ENCODE results near the gene BSN. TPM values are rescaled to one million over a fixed set of nuclear protein-coding genes. Genes with fewer than 3 reads are reported as not detected.

Gene BSN
- total RNA-seq, 1 donor from 2014 or later = 0.07 TPM

DNA sequence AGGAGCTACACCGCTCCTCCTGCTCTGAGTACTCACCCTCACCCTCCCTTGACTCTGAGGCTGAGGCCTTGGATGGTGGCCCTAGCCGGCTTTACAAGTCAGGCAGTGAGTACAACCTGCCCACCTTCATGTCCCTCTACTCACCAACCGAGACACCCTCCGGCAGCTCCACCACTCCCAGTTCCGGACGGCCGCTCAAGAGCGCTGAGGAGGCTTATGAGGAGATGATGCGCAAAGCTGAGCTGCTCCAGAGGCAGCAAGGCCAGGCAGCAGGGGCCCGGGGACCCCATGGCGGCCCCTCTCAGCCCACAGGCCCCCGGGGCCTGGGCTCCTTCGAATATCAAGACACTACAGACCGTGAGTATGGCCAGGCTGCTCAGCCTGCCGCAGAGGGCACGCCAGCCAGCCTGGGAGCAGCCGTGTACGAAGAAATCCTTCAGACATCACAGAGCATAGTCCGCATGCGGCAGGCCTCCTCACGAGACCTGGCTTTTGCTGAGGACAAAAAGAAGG lies 98.7 kb downstream of the BSN start:
- intact Hi-C loops (cut with micrococcal nuclease) = no loop called here

GRCh38 chr3:49653621-49654020 lies 99.3 kb downstream of the BSN start:
- intact Hi-C loops (cut with micrococcal nuclease) = no loop called here

DNA sequence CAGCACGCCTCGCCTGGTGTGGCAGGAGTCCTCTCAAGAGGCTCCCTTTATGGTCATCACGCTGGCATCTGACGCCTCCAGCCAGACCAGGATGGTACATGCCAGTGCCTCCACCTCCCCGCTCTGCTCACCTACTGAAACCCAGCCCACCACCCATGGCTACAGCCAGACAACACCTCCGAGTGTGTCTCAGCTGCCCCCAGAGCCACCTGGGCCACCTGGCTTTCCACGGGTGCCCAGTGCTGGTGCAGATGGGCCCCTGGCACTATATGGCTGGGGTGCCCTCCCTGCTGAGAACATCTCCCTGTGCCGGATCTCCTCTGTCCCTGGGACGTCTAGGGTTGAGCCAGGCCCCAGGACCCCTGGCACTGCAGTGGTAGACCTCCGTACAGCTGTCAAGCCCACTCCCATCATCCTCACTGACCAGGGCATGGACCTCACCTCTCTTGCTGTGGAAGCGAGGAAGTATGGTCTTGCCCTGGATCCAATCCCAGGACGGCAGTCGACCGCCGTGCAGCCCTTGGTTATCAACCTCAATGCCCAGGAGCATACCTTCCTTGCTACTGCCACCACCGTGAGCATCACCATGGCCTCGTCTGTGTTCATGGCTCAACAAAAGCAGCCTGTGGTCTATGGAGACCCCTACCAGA lies 100.0 kb downstream of the BSN start:
- intact Hi-C loops (cut with micrococcal nuclease) = no loop called here

GRCh38 chr3:49654955-49655556 lies 100.8 kb downstream of the BSN start:
- intact Hi-C loops (cut with micrococcal nuclease) = no loop called here

GRCh38 chr3:49655731-49656285 lies 101.5 kb downstream of the BSN start:
- intact Hi-C loops (cut with micrococcal nuclease) = no loop called here

DNA sequence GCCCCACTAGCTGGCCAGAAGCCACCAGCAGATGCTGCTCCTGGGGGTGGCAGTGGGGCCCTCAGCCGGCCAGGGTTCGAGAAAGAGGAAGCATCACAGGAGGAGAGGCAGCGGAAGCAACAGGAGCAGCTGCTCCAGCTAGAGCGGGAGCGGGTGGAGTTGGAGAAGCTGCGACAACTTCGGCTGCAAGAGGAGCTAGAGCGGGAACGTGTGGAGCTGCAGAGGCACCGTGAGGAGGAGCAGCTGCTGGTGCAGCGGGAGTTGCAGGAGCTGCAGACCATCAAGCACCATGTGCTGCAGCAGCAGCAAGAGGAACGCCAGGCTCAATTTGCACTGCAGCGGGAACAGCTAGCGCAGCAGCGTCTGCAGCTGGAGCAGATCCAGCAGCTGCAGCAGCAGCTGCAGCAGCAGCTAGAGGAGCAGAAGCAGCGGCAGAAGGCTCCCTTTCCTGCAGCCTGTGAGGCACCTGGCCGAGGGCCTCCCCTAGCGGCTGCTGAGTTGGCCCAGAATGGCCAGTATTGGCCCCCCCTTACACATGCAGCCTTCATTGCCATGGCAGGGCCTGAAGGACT lies 102.3 kb downstream of the BSN start:
- intact Hi-C loops (cut with micrococcal nuclease) = no loop called here

DNA sequence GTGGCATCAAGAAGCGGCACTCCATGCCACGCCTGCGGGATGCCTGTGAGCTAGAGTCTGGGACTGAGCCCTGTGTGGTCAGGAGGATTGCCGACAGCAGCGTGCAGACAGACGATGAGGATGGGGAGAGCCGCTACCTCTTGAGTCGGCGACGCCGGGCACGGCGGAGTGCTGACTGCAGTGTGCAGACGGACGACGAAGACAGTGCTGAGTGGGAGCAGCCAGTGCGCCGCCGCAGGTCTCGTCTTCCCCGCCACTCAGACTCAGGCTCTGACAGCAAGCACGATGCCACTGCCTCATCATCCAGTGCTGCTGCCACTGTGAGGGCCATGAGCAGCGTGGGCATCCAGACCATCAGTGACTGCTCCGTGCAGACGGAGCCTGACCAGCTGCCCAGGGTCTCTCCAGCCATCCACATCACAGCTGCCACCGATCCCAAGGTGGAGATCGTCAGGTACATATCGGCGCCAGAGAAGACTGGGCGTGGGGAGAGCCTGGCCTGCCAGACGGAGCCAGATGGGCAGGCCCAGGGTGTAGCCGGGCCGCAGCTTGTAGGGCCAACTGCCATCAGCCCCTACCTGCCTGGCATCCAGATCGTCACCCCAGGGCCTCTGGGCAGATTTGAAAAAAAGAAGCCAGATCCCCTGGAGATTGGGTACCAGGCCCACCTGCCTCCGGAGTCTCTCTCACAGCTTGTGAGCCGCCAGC lies 103.1 kb downstream of the BSN start:
- intact Hi-C loops (cut with micrococcal nuclease) = no loop called here

- intact Hi-C loops (cut with micrococcal nuclease) = no loop called here
These were observed 104.4 kb downstream of the BSN start for GRCh38 chr3:49658711-49659110.

GRCh38 chr3:49659756-49660155 lies 105.5 kb downstream of the BSN start:
- intact Hi-C loops (cut with micrococcal nuclease) = no loop called here

DNA sequence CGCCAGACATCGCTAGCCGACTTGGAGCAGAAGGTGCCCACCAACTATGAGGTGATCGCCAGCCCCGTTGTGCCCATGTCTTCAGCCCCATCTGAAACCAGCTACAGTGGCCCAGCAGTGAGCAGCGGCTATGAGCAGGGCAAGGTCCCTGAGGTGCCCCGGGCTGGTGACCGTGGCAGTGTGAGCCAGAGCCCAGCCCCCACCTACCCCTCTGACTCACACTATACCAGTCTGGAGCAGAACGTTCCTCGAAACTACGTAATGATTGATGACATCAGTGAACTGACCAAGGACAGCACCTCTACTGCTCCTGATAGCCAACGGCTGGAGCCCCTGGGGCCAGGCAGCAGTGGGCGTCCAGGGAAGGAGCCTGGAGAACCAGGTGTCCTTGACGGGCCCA lies 107.0 kb downstream of the BSN start:
- intact Hi-C loops (cut with micrococcal nuclease) = no loop called here

DNA sequence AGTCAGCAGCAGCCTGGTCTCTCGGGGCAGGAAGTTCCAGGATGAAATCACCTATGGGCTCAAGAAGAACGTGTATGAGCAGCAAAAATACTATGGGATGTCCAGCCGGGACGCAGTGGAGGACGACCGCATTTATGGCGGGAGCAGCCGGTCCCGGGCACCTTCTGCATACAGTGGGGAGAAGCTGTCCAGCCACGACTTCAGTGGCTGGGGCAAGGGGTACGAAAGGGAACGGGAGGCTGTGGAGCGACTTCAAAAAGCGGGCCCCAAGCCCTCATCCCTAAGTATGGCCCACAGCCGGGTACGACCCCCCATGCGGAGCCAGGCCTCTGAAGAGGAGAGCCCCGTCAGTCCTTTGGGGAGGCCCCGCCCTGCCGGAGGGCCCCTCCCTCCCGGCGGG lies 107.7 kb downstream of the BSN start:
- intact Hi-C loops (cut with micrococcal nuclease) = no loop called here

DNA sequence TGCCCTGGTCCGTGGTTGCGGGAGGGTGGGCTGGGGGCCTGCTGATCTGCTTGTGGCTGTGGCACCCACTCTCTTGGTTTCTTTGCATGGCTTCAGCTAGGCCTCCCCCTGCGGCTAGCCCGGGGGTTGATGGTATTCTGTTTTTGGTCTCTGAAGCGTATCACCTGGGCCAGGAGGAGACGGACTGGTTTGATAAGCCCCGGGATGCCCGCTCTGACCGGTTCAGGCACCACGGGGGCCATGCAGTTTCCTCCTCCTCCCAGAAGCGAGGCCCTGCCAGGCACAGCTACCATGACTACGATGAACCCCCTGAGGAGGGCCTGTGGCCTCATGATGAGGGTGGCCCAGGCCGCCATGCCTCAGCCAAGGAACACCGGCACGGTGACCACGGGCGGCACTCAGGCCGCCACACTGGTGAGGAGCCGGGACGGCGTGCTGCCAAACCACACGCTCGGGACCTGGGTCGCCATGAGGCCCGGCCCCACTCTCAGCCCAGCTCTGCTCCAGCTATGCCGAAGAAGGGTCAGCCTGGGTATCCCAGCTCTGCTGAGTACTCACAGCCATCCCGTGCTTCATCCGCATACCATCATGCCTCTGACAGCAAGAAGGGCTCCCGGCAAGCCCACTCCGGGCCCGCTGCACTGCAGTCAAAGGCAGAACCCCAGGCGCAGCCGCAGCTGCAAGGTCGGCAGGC lies 108.6 kb downstream of the BSN start:
- intact Hi-C loops (cut with micrococcal nuclease) = no loop called here

DNA sequence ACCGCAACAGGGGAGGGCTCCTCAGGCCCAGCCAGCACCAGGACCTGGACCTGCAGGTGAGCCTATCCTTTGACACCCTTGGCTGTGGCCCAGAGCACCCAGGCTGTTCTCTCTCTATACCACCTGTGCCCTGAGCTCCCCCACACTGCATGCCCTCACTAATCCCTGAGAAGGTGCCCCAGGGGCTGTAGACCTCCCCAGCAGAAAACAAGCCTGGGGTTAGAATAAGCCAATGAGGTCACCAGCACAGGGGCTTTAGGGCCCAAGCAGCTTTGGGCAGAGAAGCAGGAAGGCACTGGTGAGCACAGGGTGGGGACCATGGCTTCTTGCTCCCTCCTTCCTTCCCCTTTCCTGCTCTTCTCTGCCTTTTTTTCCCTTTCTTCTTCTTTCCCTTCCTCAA lies 109.6 kb downstream of the BSN start:
- intact Hi-C loops (cut with micrococcal nuclease) = no loop called here

DNA sequence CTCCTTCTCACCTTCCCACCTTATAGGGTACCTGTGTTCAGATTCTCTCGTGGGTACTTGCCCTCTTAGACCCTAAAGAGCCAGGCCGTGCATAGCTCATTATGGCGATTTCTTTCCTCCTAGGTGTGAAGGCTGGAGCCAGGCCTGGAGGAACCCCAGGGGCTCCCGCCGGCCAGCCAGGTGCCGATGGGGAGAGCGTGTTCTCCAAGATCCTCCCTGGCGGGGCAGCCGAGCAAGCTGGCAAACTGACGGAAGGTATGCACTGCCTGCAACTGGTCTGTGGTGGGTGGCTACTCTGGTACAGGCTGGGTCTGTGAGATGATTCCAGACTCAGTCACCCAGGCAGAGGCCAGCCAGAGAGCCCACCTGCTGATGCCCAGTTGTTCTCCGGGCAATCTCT lies 110.0 kb downstream of the BSN start:
- intact Hi-C loops (cut with micrococcal nuclease) = no loop called here

GRCh38 chr3:49665822-49666519 lies 111.7 kb downstream of the BSN start:
- intact Hi-C loops (cut with micrococcal nuclease) = no loop called here

DNA sequence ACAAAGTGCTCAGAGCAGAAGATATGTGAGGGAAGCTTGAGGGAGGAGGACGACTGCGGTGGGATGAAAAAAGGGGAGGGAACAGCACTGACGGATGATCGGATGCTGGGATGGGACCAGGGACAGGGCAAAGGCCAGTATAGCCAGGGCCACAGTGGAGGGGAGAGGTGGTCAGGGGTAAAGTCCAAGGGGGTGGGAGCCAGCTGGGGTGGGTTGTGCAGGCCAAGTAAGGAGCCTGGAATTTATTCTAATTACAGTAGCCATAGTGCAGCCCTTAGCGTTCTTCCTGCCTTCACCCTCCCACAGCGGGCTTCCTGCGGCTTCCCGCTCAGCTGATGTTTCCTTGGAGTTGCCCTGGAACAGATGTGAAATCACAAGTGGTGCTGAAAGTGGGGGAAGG lies 112.3 kb downstream of the BSN start:
- intact Hi-C loops (cut with micrococcal nuclease) = no loop called here

- intact Hi-C loops (cut with micrococcal nuclease) = no loop called here
These were observed 113.6 kb downstream of the BSN start for GRCh38 chr3:49667701-49668413.

GRCh38 chr3:49668414-49668797 lies 114.1 kb downstream of the BSN start:
- intact Hi-C loops (cut with micrococcal nuclease) = no loop called here

DNA sequence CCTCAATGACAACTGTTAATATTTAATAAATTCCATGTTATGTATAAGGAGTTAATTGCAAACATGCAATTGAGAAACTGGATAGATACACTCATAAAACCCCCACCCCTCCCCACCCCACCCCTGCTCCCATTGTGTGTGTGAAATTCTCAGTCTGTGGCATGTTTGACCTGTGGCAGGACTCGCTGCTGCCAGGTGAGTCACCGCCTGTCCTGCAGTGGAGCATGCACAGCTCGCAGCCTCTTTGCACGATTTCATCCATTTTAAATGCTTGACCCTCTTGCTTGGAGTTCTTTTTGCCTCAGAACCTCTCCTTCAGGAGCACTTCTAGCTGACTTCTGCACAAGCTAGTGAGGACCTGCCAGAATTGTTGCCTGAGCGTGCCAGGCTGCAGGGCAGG lies 114.6 kb downstream of the BSN start:
- intact Hi-C loops (cut with micrococcal nuclease) = no loop called here

- intact Hi-C loops (cut with micrococcal nuclease) = no loop called here
These were observed 115.1 kb downstream of the BSN start for GRCh38 chr3:49669352-49669751.
